NCI-H2196 (cell line): ENCODE measurements around the gene WHRN.

Experiments used
- DNase-seq: peaks from one replicate; lab custom pipeline; 2025; ENCODE audit not compliant: unreplicated experiment; lab: John Stamatoyannopoulos, UW

Gene WHRN

GRCh38 chr9:114369216-114370130 is 135.8 kb downstream of the WHRN start:
- DNase-seq: no peak

- no peak for DNase-seq
Measured at GRCh38 chr9:114367772-114368569, 137.3 kb downstream of the WHRN start.

- DNase-seq: no peak
Measured at GRCh38 chr9:114367366-114367765, 137.9 kb downstream of the WHRN start.

- DNase-seq: no peak
Measured at GRCh38 chr9:114366334-114367128, 138.7 kb downstream of the WHRN start.

GRCh38 chr9:114365194-114365593 is 140.1 kb downstream of the WHRN start:
- no peak for DNase-seq

GRCh38 chr9:114364134-114365041 is 140.9 kb downstream of the WHRN start:
- no peak for DNase-seq

GRCh38 chr9:114363424-114363823 is 141.8 kb downstream of the WHRN start:
- DNase-seq: no peak

GRCh38 chr9:114362394-114362793 is 142.9 kb downstream of the WHRN start:
- no peak for DNase-seq

- DNase-seq: no peak
Measured at GRCh38 chr9:114361542-114361941, 143.7 kb downstream of the WHRN start.

GRCh38 chr9:114359801-114360200 is 145.5 kb downstream of the WHRN start:
- no peak for DNase-seq

- DNase-seq: no peak
Measured at GRCh38 chr9:114357911-114358328, 147.4 kb downstream of the WHRN start.

GRCh38 chr9:114357360-114357759 is 147.9 kb downstream of the WHRN start:
- DNase-seq: no peak

- no peak for DNase-seq
Measured at GRCh38 chr9:114356792-114357191, 148.5 kb downstream of the WHRN start.

GRCh38 chr9:114355821-114356220 is 149.5 kb downstream of the WHRN start:
- no peak for DNase-seq
